ENCODE data around the gene JAM2.
"Not testable (repeated sequence)": the region's sequence is repeated elsewhere in the genome, so short reads cannot be mapped to it uniquely, and the experiment has no call there.

JAM2 gene

DNA sequence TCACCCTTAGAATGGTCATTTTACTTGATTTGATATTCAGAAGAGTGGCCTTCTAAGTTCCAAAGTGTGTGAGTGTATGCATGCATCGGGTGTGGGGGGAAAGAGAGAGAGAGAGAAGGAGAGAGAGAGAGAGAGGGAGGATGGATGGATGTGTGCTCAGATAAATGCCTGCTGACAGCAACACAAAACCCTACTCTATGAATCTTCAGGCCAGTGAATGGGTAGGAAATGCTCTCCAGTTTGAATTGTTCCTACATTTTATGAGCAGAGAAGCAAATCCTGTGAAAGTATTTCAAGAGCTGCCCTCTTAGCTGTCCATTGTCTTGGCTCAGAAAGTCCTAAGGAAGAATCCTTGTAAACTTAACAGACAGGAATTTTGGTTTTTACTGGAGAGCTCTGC lies 7.4 kb downstream of the JAM2 start:
- DNase-seq: no peak

DNA sequence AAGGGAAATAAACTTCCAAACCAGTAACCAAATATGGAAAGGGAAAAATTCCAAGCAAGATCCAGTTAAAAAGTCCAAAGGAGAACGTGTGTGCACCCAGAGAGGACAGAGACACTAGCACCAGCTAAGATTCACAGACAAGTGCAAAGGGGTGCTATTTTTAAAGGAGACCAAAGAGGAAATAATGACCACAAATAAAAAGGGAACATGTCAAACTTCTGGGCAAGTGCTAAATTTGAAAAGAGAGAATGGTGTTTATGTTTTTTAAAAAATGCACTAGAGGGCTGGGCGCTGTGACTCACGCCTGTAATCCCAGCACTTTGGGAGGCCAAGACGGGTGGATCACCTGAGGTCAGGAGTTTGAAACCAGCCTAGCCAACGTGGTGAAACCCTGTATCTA lies 8.6 kb downstream of the JAM2 start:
- DNase-seq: no peak

DNA sequence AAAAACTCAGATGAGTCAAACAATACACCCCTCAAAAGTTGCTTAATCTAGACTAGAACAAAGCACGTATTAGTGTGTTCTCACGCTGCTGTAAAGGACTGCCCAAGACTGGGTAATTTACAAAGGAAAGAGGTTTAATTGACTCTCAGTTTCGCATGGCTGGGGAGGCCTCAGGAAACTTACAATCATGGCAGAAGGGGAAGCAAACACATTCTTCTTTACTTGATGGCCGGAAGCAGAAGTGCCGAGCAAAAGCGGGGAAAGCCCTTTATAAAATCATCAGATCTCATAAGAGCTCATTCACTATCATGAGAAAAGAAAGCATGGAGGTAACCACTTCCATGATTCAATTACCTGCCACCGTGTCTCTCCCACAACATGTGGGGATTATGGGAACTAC lies 10.1 kb downstream of the JAM2 start:
- no peak for DNase-seq

DNA sequence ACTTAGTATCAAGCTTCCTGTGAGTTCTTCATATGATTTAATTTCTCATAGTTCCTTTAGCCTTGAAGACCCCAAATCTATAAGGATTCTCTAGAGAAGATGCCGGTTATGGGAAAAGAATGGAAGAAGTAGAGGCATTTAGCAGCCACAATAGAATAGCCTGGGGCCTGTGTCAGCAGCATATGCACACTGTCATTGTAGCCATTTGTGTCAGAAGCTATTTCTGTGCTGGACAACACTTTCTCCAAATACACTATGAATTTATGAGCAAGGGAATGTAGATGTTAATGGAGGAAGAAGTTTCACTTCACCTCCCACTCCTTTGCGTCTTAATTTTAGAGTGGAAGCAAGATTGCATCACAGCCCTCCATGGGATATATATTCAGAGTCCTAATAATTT lies 17.4 kb downstream of the JAM2 start:
- DNase-seq: no peak

DNA sequence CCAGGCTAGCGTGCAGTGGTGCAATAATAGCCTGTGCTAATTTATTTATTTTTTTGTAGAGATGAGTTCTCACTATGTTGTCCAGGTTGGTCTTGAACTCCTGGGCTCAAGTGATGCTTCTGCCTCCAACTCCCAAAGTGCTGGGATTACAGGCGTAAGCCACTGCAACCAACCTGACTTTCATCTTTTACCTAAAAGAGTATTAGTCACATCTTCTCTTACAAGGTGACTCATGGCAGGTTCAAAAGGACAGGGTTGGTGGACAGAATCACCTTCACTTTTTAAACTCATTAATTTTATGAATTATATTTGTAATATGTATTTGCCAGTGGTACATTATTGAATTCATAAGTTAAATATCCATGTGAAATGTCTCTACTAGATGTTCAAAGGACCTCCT lies 18.1 kb downstream of the JAM2 start:
- no peak for DNase-seq

DNA sequence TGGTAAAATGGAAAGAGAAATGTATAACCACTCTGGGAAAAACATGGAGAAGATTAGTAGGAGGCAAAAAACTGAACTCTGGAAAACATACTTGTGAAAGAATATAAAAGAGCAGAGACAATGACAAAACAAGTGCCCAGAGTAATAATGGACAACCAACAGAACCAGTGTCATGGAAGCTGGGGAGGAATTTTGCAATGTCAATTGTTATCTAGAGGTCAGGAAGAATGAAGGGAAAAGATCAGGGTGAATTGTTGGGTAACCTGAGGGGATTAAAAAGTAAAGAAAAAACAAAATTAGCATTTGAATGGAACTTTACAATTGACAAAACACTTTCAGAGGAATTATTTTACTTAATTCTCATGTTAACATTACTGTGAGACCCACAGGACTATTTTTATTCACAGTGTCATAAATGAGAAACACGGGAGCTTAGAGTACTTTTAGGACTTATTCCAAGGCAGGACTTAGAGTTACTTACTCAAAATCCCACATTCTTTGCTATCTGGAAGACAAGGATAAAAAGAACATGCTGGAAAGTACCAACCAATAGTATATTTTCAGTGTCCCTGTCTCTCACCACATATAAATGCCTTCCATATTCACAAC lies 19.5 kb downstream of the JAM2 start:
- DNase-seq: no peak

DNA sequence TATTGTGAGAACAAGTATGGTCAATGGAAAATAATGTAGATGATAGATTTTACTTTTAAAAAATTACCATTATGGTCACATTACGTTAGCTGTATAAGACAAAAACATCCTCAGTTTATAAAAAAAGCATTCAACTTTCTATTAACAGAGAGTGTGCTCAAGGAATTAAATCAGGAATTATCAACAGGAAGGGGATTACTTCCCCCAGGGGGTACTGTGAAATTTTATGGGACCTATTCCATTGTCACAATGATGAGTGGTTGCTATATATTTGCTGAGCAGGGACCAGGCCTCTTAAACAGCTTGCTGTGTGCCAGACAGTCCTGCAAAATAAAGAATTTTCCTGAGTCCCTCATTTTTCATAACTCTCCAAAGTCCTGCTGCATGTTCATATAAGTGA lies 21.2 kb downstream of the JAM2 start:
- no peak for DNase-seq

DNA sequence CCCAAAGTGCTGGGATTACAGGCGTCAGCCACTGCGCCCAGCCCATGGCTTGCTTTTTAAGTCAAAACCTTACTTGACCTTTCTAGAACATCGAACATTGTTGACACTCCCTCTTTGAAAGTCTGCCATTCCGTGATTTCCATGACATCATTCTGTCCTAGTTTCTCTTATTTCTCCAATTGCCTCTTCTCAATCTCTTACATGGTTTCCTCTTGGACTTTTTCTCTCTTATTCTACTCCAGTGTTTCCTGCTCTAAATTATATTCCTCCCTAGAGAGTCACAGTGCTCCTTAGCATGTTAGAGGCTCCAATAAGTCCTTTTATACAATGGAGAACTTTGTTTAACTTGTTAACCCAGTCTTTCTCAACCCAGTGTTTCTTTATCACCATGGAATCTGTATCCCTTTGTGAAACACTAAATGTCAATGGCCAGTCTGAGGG lies 25.5 kb downstream of the JAM2 start:
- no peak for DNase-seq

DNA sequence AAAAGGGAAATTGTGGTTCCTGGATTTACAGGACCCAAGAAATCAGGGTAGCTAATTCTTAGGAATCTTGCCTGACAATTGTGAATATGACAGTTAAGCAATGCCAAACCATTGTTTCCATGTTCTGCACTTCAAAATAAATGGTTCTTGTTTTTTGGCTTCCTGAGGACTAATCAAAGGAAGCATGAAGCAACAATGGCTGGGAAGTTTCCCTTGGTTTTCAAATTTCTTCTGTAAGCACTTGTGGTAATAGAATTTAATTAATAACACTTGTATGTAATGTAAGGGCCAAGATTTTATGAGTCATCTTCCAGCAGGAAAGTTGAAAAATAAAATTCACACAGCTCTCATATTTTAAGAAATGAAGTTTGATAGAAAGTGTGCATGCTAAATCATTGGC lies 31.7 kb downstream of the JAM2 start:
- no peak for DNase-seq

DNA sequence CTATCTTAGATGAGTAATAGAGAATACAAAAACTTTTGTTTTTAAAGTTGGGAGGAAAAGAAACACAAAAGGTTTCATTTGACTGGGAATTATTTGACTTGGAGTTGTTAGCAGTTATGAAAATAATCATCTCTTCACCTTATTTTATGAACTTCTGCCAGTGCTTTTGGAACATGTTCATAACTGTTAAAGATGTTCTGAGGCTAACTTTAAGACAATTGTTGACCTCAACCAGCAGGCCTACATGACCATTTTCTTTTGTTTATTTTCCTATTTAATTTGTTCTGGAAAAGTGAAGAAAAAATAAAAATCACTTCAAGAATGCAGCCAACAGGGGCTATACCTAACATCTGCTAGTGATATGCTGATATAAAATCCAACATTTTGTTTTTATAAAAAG lies 37.4 kb downstream of the JAM2 start:
- DNase-seq: no peak

DNA sequence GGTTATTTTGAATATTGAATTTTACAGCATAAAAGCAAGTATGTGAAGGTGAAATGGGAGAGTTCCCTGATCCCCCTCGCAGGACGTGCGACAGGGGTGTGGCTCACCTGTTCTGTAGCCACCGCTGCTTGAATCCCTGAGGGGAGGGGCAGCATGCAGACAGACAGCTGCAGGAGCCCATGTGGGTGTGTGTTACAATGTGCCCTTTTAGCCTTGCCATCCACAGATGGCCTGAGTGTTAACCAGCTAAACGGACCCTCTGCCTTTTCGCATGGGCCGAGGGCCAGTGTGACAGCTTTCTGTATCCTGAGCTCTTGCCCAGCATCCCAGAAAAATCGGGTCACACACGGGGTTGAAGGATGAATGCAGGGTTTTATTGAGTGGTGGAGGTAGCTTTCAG lies 43.3 kb downstream of the JAM2 start:
- DNase-seq: no peak

DNA sequence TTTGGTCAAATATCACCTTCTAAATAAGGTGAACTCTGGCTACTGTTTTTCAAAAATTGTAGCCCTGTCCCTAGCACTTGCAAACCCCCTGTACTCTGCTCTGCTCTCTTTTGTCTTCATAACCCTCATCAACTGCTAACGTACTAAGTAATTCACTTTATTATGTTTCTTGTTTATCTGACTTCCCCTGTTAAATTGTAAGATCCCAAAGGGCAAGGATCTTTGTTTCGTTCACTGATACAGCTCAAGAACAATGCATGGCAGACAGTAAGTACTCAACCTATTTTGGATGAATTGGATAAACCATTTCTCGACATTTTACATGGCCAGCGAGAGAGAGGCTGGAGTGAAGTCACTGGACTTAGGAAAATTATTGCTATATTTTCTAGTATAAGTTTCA lies 48.7 kb downstream of the JAM2 start:
- DNase-seq: no peak

DNA sequence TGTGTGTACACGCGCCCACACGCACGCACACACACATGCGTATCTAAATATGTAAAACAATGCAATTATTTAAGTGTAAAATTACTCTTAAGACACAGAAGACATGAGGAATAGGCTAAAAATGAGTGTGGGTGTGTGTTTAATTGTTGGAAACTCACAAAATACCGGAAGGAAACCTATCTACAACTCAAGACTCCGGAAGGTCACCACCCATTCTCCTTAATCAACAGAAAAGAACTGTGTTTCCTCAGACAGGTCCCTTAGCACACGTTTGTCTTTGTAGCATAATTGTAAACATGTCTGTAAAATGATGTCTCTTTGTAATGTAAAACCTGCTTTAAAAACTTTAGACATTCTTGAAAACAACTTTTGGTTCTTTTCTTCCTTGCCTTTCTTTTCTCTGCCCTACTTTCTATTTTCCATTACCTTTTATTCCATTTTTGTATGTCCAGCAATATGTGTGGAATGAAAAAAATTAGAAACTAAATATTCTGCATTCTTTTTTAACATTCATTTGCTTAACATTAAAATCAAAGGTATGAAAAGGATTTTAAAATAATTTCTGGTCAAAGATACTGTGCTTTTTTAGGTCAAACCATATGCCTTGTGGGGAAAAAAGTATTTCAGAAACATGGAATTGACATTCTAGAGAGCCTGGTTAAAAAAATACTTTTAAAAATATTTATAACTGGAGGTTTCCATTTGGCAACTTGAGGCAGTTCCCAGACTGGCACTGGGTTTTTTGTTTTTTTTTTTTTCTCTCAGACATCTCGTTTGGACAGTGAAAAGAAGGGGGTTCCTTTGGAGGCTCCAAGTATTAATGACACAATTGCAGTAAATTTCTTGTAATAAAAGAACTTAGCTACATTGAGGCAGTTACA lies 49.5 kb downstream of the JAM2 start:
- no peak for DNase-seq

DNA sequence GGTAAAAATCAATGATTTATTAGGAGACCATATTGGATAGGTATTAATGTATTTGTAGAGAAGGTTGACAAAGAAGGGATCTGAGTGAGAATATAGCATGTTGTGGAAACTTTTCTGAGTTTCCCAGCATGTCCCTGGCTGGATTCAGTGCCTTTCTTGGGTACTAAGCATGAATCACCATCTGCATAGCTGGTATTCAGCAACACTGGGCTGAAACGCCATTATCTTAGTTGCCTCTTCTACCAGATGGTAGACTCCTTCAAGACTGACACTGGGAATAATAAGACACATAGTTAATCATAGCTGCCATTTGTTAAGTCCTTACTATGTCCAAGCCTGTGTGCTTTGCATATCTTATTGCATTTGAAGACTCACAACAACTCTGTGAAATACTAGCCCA lies 50.2 kb downstream of the JAM2 start:
- no peak for DNase-seq

DNA sequence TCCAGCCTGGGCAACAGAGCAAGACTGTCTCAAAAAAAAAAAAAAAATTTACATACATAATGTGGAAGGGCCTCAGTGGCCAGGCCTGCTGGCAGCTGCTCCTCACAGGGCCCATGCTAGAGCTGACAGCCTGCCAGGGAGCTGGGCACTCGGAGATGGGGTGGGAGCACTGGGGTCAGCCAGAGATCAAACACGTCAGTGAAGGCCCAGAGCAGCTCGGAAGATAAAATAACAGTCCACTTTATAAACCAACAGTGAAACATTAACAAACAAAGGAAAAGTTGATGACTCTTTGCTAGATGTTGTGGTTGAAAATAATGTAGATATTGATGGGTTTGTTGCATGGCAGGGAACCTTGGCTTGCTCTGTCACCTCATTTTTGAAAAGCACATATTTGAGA lies 52.9 kb downstream of the JAM2 start:
- DNase-seq: no peak

DNA sequence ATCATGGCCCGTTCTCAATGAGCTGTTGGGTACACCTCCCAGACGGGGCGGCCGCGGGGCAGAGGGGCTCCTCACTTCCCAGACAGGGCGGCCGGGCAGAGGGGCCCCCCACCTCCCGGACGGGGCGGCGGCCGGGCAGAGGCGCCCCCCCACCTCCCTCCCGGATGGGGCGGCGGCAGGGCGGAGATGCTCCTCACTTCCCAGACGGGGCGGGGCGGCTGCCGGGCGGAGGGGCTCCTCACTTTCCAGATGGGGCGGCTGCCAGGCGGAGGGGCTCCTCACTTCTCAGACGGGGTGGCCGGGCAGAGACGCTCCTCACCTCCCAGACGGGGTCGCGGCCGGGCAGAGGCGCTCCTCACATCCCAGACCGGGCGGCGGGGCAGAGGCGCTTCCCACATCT lies 56.4 kb downstream of the JAM2 start:
- DNase-seq: not testable (repeated sequence)

DNA sequence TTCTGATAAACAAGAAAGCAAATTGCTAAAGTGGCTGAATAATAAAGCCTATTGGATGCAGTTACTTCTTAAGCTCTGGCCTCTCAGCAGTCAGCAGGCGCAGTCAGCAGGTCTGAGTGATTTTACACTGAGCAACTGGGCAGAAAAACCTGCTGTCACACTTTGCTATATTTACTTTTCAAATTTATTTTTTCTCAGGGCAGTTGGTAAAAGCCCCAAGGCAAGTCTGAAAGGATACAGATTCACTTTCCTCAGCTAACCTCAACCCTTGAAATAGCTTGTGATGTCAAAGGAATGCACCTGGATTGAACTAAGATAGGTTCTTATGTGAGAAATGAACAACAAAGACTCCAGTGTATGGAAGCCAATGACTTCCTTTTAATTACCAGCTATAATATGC lies 61.7 kb downstream of the JAM2 start:
- no peak for DNase-seq

DNA sequence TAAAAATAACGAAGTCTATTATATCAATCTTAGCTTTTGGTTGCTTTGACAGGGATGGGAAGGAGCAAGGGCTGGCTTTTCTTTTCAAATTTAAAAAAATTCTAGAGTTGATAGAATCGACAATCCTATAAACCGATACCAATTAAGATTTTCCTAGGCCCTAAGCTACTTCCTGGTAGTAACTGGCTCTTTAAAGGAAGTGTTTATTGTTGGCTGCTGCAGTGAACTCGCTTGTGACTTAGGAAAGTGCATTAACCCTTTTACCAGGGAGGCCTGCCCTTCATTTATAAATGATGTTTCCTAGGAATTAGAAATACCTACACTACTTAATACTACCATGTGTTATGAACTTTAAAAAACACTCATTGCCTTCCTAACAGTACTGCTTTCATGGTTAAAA lies 62.5 kb downstream of the JAM2 start:
- no peak for DNase-seq

DNA sequence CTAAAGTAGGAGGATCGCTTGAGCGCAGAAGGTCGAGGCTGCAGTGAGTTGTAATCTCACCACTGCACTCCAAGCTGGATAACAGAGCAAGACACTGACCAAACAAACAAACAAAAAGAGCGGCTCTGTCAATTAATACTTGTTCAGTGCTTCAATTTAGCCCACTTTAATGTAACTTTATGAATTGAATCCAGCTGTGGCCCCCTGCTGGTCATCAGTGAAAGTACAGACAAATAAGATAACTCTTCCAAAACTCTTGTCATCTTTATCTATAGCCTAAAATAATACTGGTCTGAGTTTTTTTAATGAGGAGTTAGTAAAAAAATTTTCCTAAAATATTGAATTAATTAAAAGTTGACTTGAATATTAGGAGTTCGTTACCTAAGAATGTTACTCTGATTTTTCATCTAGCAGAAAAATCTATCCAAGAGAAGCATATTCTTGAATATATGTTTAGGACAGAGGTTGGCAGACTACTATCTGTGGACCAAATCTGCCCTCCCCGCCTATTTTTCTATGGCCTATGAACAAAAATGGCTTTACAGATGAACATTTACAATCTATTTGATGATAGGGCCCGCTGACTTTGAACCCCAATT lies 69.5 kb downstream of the JAM2 start:
- peak; percentile 64 for DNase-seq

DNA sequence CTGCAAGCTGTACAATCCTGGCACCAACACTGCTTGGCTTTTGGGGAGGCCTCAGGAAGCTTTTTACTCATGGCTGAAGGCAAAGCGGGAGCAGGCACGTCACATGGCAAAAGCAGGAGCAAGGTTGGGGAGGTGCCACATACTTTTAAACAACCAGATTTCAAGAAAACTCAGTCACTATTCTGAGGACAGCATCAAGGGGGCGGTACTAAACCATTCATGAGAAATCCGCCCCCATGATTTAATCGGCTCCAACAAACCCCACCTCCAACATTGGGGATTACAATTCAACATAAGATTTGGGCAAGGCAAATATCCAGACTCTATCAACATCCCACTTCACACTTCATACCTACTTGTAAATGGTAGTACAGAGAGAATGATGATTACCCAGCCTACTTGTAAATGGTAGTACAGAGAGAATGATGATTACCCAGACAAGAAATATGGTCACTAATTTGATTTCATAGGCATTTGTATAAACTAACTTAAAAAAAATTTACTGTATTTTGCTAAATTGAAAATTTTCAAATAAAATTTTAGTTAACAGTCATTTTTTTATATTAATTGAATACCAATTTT lies 70.7 kb downstream of the JAM2 start:
- no peak for DNase-seq

DNA sequence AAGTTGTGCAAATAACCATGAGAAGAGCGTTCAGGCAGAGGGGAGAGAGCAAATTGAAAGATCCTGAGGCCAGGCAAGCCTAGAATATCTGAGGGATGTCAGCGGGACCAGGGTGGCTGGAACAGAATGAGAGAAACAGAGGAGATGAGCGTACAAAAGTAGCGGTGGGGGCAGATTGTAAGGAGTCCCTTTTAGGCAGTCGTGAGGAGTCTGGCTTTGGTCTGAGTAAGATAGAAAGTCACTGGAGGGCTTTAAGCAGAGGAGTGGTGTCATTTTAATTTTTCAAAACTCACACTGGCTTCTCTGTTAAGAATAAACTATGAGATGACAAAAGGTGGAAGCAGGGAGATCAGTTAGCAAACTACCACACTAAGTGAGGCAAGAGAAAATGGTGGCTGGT lies 71.5 kb downstream of the JAM2 start:
- no peak for DNase-seq

DNA sequence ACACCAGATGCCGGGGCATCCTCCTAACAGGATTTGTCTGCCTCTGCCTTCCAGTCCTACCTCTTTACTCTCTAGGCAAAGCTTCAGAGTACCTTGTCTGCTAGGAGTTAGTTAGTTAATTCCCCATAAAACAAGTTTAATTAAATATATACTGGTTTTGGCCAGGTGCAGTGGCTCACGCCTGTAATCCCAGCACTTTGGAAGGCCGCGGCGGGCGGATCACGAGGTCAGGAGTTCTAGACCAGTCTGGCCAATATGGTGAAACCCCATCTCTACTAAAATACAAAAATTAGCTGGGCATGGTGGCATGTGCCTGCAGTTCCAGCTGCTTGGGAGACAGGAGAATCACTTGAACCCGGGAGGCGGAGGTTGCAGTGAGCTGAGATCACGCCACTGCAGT lies 75.0 kb downstream of the JAM2 start:
- DNase-seq: not testable (repeated sequence)

DNA sequence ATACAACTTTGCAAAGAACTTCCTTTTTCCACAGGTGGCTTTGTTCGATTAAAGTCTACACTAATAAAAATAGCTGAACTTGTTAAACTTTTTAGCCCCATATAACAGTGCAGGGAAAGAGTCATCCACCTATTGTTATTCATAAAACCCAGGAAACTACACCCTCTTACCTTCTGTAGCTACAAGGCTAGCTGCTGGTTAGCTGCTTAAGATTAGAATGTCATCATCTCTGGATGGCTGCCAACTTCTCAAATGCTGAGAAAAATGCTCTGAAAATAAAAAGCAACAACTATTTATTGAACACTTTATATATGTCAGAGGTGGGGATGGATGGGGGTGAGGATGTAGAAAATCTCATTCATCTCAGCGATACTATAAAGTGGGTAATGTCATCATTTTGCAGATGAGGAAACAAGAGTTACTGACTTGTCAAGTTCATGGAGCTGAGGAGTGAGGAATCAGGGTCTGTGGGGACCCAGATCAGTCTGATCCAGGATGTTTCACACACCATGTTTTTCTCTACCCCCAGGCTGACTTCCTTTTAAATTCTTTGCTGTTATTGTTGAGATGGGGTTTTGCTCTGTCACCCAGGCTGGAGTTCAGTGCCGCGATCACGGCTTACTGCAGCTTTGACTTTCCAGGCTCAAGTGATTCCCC lies 78.6 kb downstream of the JAM2 start:
- no peak for DNase-seq
